PC-9 (cell line): ENCODE measurements around the gene NSD2. TPM values are rescaled to one million over a fixed set of nuclear protein-coding genes. Genes with fewer than 3 reads are reported as not detected.
A peak's percentile ranks its signal among the peaks of the same experiment; 100 is the strongest.

Source experiments
- BruUV-seq: library from RNA; stranded (reverse); fragments of 400-500 nt; replicated peaks from 2 replicates; lab custom pipeline; 2021; lab: Mats Ljungman, UMichigan
- CTCF ChIA-PET: fragments of 300-600 bp; sonication (Branson Sonifier 250); formaldehyde crosslinking; loops from one replicate; lab custom pipeline; 2022; ENCODE audit warnings: antibody characterized with exemption; lab: Charles Lee
- POLR2A ChIA-PET: fragments of 300-600 bp; sonication (Branson Sonifier 250); formaldehyde crosslinking; loops from one replicate; lab custom pipeline; 2022; ENCODE audit warnings: antibody characterized with exemption; ENCODE audit not compliant: unreplicated experiment; lab: Charles Lee
- DNase-seq, 2 experiments: peaks; one replicate each; pipeline versions ENCODE4 v3.0.0 to v3.0.0-alpha.2; 2015 to 2022; ENCODE audit warnings: mixed read lengths in 1 of 2
- H2AFZ ChIP-seq: fragments of 200-600 bp; sonication (generic); 2 replicates; pipeline ENCODE4 v1.8.1; 2017; ENCODE audit warnings: antibody characterized with exemption
- H3F3A ChIP-seq: fragments of 200-600 bp; sonication (generic); 2 replicates; pipeline ENCODE4 v1.8.1; 2017; ENCODE audit warnings: antibody characterized with exemption, mild to moderate bottlenecking, low read depth; ENCODE audit not compliant: insufficient read depth
- H3K27ac ChIP-seq: fragments of 200-600 bp; sonication (generic); 2 replicates; pipeline ENCODE4 v1.6.1; 2016; ENCODE audit warnings: mixed run types
- H3K27me3 ChIP-seq: fragments of 200-600 bp; sonication (generic); 2 replicates; pipeline ENCODE4 v1.6.1; 2016; ENCODE audit warnings: low read depth, mixed run types; ENCODE audit not compliant: insufficient read depth
- H3K36me3 ChIP-seq: fragments of 200-600 bp; sonication (generic); 2 replicates; pipeline ENCODE4 v1.6.1; 2016; ENCODE audit warnings: low read depth, mixed run types
- H3K4me1 ChIP-seq: fragments of 200-600 bp; sonication (generic); replicated peaks from 2 replicates; pipeline ENCODE4 v1.6.1; 2016; ENCODE audit warnings: mixed run types; ENCODE audit not compliant: insufficient read depth
- H3K4me2 ChIP-seq: fragments of 200-600 bp; sonication (generic); 2 replicates; pipeline ENCODE4 v1.6.1; 2017; ENCODE audit warnings: mixed run types
- H3K4me3 ChIP-seq: fragments of 200-600 bp; sonication (generic); 2 replicates; pipeline ENCODE4 v1.6.1; 2016; ENCODE audit warnings: mixed run types
- H3K79me2 ChIP-seq: fragments of 200-600 bp; sonication (generic); 2 replicates; pipeline ENCODE4 v1.6.1; 2017; ENCODE audit warnings: low read depth, mixed run types
- H3K9me2 ChIP-seq: fragments of 200-600 bp; sonication (generic); 2 replicates; pipeline ENCODE4 v1.8.1; 2017; ENCODE audit warnings: mild to moderate bottlenecking; ENCODE audit not compliant: insufficient read depth
- H3K9me3 ChIP-seq: fragments of 200-600 bp; sonication (generic); 2 replicates; pipeline ENCODE4 v1.8.1; 2016; ENCODE audit warnings: low read depth; ENCODE audit not compliant: insufficient read depth
- H4K20me1 ChIP-seq: fragments of 200-600 bp; sonication (generic); 2 replicates; pipeline ENCODE4 v1.8.1; 2017; ENCODE audit not compliant: insufficient read depth
- CTCF ChIP-seq: fragments of 200-600 bp; sonication (generic); conservative IDR thresholded peaks from 2 replicates; pipeline ENCODE4 v1.6.1; 2017; ENCODE audit warnings: mixed run types, antibody characterized with exemption, mild to moderate bottlenecking, moderate library complexity
- EZH2 ChIP-seq: fragments of 200-600 bp; sonication (generic); IDR thresholded peaks from 2 replicates; pipeline ENCODE4 v1.8.0; 2017; ENCODE audit warnings: antibody characterized with exemption, low read depth
- intact Hi-C: fragments of 100-400 bp; cut with micrococcal nuclease; formaldehyde crosslinking; loops from one replicate; pipeline ENCODE4 v1.10.0; 2022; ENCODE audit not compliant: unreplicated experiment
- total RNA-seq: library from RNA; stranded (reverse); gene quantifications from 2 replicates; pipeline ENCODE4 v1.2.3, GENCODE V29; 2021

NSD2 gene
- total RNA-seq, 1 experiment from 2014 or later = 176 TPM

GRCh38 chr4:1898007-1898406, 26.8 kb downstream of the NSD2 start:
- no peak overlapping the region for H3K4me2 ChIP-seq
- 0 out of 2 replicates have a peak, but pooled peaks cover 3% of the 10 kb centered on the region for H3K36me3 ChIP-seq
- H3K9me3 ChIP-seq = no peaks in the 10 kb centered on the region
- H3K79me2 ChIP-seq = peaks cover 89% of the 10 kb centered on the region
- intact Hi-C loops = loop anchor here (2.0 to 10.0 kb wide), 3 partner anchors 87 to 173 kb away; partner anchors contain the start of genes TACC3 and TMEM129
- H3K27ac ChIP-seq = no peak overlapping the region
- no peak for TF ChIP-seq EZH2
- TF ChIP-seq CTCF = no peak
- no TSS peak for BruUV-seq
- no peak overlapping the region for H2AFZ ChIP-seq
- H3F3A ChIP-seq = peaks cover 19% of the 10 kb centered on the region
- CTCF ChIA-PET = interaction anchor here (0.5 kb wide), 1 partner anchor 44 kb away, joined by 5 read pairs; no protein-coding TSS in a partner anchor
- H4K20me1 ChIP-seq = peaks cover 16% of the 10 kb centered on the region
- no peaks in the 10 kb centered on the region for H3K4me1 ChIP-seq
- no peaks in the 10 kb centered on the region for H3K9me2 ChIP-seq
- no peak for DNase-seq
- no peak overlapping the region for H3K4me3 ChIP-seq
- POLR2A ChIA-PET = no interaction called here
- H3K27me3 ChIP-seq = no peaks in the 10 kb centered on the region

GRCh38 chr4:1898681-1899080, 27.5 kb downstream of the NSD2 start:
- Histone ChIP-seq H3K79me2 (peaks cover 85% of the 10 kb centered on the region), H3K9me2 (no peaks in the 10 kb centered on the region), H3K4me2 (no peak overlapping the region), H3K4me3 (no peak overlapping the region), H4K20me1 (peaks cover 12% of the 10 kb centered on the region), H3K36me3 (peaks cover 3% of the 10 kb centered on the region; the same call in 1 of the 2 replicates), H3K27ac (no peak overlapping the region), H3K27me3 (no peaks in the 10 kb centered on the region), H3K9me3 (no peaks in the 10 kb centered on the region), H3F3A (peaks cover 16% of the 10 kb centered on the region), H2AFZ (no peak overlapping the region), H3K4me1 (no peaks in the 10 kb centered on the region)
- no peak for DNase-seq
- CTCF ChIA-PET = interaction anchor here (0.5 to 0.6 kb wide), 4 partner anchors 9 to 151 kb away, joined by 4 to 19 read pairs (median 6); no protein-coding TSS in a partner anchor
- intact Hi-C loops = loop anchor here (2.0 to 10.0 kb wide), 3 partner anchors 88 to 174 kb away; partner anchors contain the start of genes TACC3 and TMEM129
- TF ChIP-seq EZH2 = no peak
- no peak for TF ChIP-seq CTCF
- no TSS peak for BruUV-seq
- POLR2A ChIA-PET = no interaction called here

- no peak overlapping the region for H3K27ac ChIP-seq
- no peak overlapping the region for H3K4me3 ChIP-seq
- DNase-seq = peak; percentile 51 to 54
- CTCF ChIA-PET = interaction anchor here (0.5 to 1.1 kb wide), 8 partner anchors 9 to 830 kb away, joined by 3 to 20 read pairs (median 4); no protein-coding TSS in a partner anchor
- no peak overlapping the region for H3K4me2 ChIP-seq
- H3K27me3 ChIP-seq = no peaks in the 10 kb centered on the region
- no peaks in the 10 kb centered on the region for H3K9me3 ChIP-seq
- H4K20me1 ChIP-seq = peaks cover 10% of the 10 kb centered on the region
- POLR2A ChIA-PET = no interaction called here
- peaks cover 13% of the 10 kb centered on the region for H3F3A ChIP-seq
- intact Hi-C loops = loop anchor here (2.0 to 10.0 kb wide), 3 partner anchors 89 to 175 kb away; partner anchors contain the start of genes TACC3 and TMEM129
- no peaks in the 10 kb centered on the region for H3K4me1 ChIP-seq
- peaks cover 81% of the 10 kb centered on the region for H3K79me2 ChIP-seq
- TF ChIP-seq CTCF = peak; percentile 93
- TF ChIP-seq EZH2 = no peak
- H3K36me3 ChIP-seq = peaks cover 5% of the 10 kb centered on the region; the same call in 1 of the 2 replicates
- no peak overlapping the region for H2AFZ ChIP-seq
- BruUV-seq = no TSS peak
- H3K9me2 ChIP-seq = no peaks in the 10 kb centered on the region
Measured at GRCh38 chr4:1899149-1900086, 28.2 kb downstream of the NSD2 start.
